H54 (cell line): ENCODE data around the gene FAM53A.

ENCODE experiments used
- DNase-seq: peaks from one replicate; pipeline ENCODE4 v3.0.0; 2011; ENCODE audit warnings: low spot score, mixed read lengths; ENCODE audit not compliant: insufficient read length
- FAIRE-seq: peaks from 3 replicates; lab custom pipeline; 2011; peaks lifted over from hg19 to GRCh38; lab: Jason Lieb, UNC
- POLR2A ChIP-seq: IDR thresholded peaks from 2 replicates; pipeline ENCODE4 v1.6.1; 2011; ENCODE audit warnings: low read depth, mild to moderate bottlenecking, low read length

FAM53A gene

GRCh38 chr4:1640190-1640589, 43.9 kb downstream of the FAM53A start:
- no peak for DNase-seq
- no peak for FAIRE-seq
- TF ChIP-seq POLR2A, result no peak

GRCh38 chr4:1639299-1639868, 44.7 kb downstream of the FAM53A start:
- FAIRE-seq, result no peak
- TF ChIP-seq POLR2A, result no peak

DNA sequence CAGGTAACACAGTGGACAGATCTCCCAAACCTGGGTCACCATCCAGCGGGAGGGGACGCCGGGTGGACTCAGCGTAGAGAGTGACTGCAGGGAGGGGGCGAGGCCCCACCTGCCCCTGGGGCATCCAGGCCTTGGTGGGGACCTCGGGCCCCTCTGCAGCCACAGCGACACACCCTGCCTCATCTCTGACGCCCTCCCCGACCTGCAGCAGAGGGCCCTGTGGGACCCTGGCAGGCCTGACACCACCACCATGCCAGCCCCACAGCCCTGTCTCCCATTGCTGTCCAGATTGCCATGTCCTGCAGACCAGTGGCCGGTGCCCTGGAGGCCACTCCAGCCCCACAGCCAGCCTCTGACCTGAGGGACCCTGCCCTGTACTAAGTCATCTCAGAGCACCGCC, 45.2 kb downstream of the FAM53A start:
- DNase-seq (no peak), FAIRE-seq (no peak)
- no peak for TF ChIP-seq POLR2A

More at GRCh38 chr4:1639299-1639868, 44.7 kb downstream of the FAM53A start:
- DNase-seq, result no peak

- TF ChIP-seq POLR2A, result no peak
- no peak for DNase-seq
- no peak for FAIRE-seq
Measured at GRCh38 chr4:1638272-1638598, 45.9 kb downstream of the FAM53A start.

GRCh38 chr4:1637580-1638271, 46.4 kb downstream of the FAM53A start:
- TF ChIP-seq POLR2A, result no peak
- FAIRE-seq, result no peak
- DNase-seq, result no peak

GRCh38 chr4:1636490-1637211, 47.5 kb downstream of the FAM53A start:
- no peak for DNase-seq
- no peak for TF ChIP-seq POLR2A
- no peak for FAIRE-seq

GRCh38 chr4:1635464-1635863, 48.6 kb downstream of the FAM53A start:
- FAIRE-seq (no peak), DNase-seq (no peak)
- no peak for TF ChIP-seq POLR2A

GRCh38 chr4:1633993-1634392, 50.1 kb downstream of the FAM53A start:
- DNase-seq (no peak), FAIRE-seq (no peak)
- TF ChIP-seq POLR2A, result no peak

DNA sequence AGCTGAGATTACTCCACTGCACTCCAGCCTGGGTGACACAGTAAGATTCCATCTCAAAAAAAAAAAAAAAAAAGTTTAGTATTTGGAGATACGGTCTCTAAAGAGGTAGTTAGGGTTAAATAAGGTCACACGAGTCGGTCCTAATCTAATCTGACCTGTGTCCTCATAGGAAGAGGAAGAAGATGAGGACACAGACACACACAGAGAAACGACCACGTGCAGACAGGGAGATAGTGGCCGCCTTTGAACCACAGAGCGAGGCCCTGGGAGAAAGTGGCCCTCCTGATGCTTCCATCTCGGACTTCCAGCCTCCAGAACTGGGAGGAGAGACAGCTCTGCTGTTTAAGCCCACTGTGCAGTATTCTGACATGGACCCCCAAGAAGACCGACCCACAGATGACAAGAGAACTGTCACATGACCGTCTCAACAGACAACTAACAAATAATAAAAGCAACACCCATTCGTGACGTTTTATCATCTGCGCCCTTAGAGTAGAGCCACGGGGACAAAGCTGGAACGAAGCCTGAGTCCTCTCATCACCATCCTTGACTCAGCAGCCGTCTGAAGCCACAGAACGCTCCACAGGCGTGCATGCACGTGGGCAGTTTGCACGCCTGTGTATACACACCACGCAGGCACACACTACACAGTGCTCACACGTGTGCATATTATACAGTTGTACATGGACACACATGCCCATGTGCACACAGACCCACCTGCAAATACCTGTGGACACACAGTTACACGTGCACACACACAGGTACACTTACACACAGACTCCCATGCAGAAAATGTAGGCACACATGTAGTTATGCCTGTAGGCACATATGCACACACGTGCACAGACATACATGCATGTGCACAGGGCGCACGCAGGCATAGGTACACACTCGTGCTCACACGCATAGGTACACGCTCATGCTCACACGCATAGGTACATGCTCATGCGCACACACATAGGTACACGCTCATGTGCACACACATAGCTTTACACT, 51.7 kb downstream of the FAM53A start:
- TF ChIP-seq POLR2A, result no peak
- FAIRE-seq, result no peak
- no peak for DNase-seq

GRCh38 chr4:1631136-1631535, 53.0 kb downstream of the FAM53A start:
- FAIRE-seq (no peak), DNase-seq (no peak)
- TF ChIP-seq POLR2A, result no peak

DNA sequence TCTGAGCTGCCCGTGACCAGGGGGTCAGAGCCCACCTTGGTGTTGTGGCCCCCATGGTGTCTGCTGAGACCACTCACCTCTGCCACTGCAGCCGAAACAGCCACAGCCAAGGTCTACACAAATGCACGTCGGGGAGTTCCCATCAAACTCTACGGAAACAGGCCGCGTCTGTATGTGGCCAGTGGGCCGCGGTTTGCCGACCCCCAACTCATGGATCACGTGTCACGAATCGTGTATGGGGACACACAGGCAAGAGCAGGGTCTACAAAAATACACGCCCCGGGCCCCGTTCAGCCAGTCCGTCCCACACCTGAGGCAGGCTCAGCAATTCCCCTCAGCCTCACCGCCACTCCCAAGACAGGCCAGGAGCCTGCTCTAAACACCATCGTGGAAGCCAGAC, 53.8 kb downstream of the FAM53A start:
- TF ChIP-seq POLR2A, result no peak
- DNase-seq, result no peak
- no peak for FAIRE-seq

- no peak for TF ChIP-seq POLR2A
- no peak for FAIRE-seq
- DNase-seq, result no peak
Measured at GRCh38 chr4:1629699-1630083, 54.4 kb downstream of the FAM53A start.

GRCh38 chr4:1628892-1629698, 55.0 kb downstream of the FAM53A start:
- DNase-seq, result peak; percentile 81
- TF ChIP-seq POLR2A, result no peak
- no peak for FAIRE-seq
